Panc1 (cell line): ENCODE measurements around the gene EXD1.

ENCODE experiments used
- POLR2AphosphoS5 ChIP-seq: IDR thresholded peaks from 2 replicates; pipeline ENCODE4 v1.6.1; 2012; ENCODE audit warnings: mild to moderate bottlenecking, low read depth, low read length, moderate library complexity
- TCF7L2 ChIP-seq: IDR thresholded peaks from 2 replicates; pipeline ENCODE4 v1.6.1; 2011; ENCODE audit warnings: mild to moderate bottlenecking, low read depth, low read length, inconsistent platforms
- TF ChIP-seq, protein P1 (sequence below): fragments of 450-650 bp; IDR thresholded peaks from 2 replicates; pipeline ENCODE4 v1.5.1; 2017; ENCODE audit warnings: mild to moderate bottlenecking
- TF ChIP-seq, protein P2 (sequence below), 2 experiments: IDR thresholded peaks; 2 replicates each; pipeline ENCODE4 v1.6.1; 2011 to 2012; ENCODE audit warnings: low read depth in 2 of 2, control low read depth in 1 of 2, low read length in 1 of 2, mild to moderate bottlenecking in 1 of 2, moderate library complexity in 1 of 2; ENCODE audit not compliant: insufficient read depth in 1 of 2

DNA sequence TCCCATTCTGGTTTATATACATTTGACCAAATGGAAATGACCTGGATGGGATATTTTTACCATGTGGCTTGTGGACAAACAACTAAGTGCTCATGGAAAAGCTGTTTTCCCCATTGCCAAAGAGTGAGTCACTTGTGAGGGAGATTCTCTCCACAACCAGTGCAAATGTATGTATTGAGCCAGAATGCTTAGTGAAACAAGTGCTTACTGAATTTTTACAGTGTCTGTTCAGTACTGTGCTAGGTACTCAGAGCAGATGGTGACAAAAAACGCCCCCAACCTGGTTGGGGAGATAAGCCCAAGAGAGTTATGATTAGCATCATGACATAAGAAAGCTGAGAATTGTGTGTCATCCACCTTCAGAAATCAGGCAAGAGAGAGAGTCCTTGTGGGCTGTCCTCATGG, 2.8 kb upstream of the EXD1 start:
- TF ChIP-seq, protein P1, sequence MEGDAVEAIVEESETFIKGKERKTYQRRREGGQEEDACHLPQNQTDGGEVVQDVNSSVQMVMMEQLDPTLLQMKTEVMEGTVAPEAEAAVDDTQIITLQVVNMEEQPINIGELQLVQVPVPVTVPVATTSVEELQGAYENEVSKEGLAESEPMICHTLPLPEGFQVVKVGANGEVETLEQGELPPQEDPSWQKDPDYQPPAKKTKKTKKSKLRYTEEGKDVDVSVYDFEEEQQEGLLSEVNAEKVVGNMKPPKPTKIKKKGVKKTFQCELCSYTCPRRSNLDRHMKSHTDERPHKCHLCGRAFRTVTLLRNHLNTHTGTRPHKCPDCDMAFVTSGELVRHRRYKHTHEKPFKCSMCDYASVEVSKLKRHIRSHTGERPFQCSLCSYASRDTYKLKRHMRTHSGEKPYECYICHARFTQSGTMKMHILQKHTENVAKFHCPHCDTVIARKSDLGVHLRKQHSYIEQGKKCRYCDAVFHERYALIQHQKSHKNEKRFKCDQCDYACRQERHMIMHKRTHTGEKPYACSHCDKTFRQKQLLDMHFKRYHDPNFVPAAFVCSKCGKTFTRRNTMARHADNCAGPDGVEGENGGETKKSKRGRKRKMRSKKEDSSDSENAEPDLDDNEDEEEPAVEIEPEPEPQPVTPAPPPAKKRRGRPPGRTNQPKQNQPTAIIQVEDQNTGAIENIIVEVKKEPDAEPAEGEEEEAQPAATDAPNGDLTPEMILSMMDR: no peak
- TF ChIP-seq POLR2AphosphoS5: no peak
- TF ChIP-seq, protein P2, sequence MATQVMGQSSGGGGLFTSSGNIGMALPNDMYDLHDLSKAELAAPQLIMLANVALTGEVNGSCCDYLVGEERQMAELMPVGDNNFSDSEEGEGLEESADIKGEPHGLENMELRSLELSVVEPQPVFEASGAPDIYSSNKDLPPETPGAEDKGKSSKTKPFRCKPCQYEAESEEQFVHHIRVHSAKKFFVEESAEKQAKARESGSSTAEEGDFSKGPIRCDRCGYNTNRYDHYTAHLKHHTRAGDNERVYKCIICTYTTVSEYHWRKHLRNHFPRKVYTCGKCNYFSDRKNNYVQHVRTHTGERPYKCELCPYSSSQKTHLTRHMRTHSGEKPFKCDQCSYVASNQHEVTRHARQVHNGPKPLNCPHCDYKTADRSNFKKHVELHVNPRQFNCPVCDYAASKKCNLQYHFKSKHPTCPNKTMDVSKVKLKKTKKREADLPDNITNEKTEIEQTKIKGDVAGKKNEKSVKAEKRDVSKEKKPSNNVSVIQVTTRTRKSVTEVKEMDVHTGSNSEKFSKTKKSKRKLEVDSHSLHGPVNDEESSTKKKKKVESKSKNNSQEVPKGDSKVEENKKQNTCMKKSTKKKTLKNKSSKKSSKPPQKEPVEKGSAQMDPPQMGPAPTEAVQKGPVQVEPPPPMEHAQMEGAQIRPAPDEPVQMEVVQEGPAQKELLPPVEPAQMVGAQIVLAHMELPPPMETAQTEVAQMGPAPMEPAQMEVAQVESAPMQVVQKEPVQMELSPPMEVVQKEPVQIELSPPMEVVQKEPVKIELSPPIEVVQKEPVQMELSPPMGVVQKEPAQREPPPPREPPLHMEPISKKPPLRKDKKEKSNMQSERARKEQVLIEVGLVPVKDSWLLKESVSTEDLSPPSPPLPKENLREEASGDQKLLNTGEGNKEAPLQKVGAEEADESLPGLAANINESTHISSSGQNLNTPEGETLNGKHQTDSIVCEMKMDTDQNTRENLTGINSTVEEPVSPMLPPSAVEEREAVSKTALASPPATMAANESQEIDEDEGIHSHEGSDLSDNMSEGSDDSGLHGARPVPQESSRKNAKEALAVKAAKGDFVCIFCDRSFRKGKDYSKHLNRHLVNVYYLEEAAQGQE (IDR thresholded peaks at IDR 0.05; ENCODE audit: insufficient read depth in 1 of 2, low read depth in 2 of 2, low read length in 1 of 2): no peak
- no peak for TF ChIP-seq TCF7L2
